Measurements from ENCODE around the gene P3H4.

The P3H4 gene

GRCh38 chr17:41769346-41769862 is 42.3 kb downstream of the P3H4 start:
- DNase-seq: no peak

GRCh38 chr17:41768682-41769288 is 43.0 kb downstream of the P3H4 start:
- no peak for DNase-seq

- DNase-seq: no peak
These were observed 44.3 kb downstream of the P3H4 start for GRCh38 chr17:41767324-41768042.

GRCh38 chr17:41766135-41766534 is 45.6 kb downstream of the P3H4 start:
- DNase-seq: no peak

GRCh38 chr17:41763327-41763726 is 48.4 kb downstream of the P3H4 start:
- DNase-seq: no peak

- DNase-seq: no peak
These were observed 48.9 kb downstream of the P3H4 start for GRCh38 chr17:41762841-41763240.

- no peak for DNase-seq
These were observed 49.4 kb downstream of the P3H4 start for GRCh38 chr17:41762391-41762790.

GRCh38 chr17:41760878-41761277 is 50.9 kb downstream of the P3H4 start:
- no peak for DNase-seq

GRCh38 chr17:41758601-41759000 is 53.1 kb downstream of the P3H4 start:
- no peak for DNase-seq

GRCh38 chr17:41754066-41754465 is 57.7 kb downstream of the P3H4 start:
- DNase-seq: no peak
